Stimulated activated CD4-positive, alpha-beta T cell treated with anti-CD3 and anti-CD28 coated beads, Interleukin-15, amount 100 ng/mL, for 48 hours (primary cell): Measurements from ENCODE around the gene RAI1.
"Not testable (repeated sequence)": the region's sequence is repeated elsewhere in the genome, so short reads cannot be mapped to it uniquely, and the experiment has no call there.

Experiments
- DNase-seq, 2 donors: peaks; one replicate each; pipeline ENCODE4 v3.0.0-alpha.2; 2020; ENCODE audit warnings: low read depth in 2 of 2

Gene RAI1

DNA sequence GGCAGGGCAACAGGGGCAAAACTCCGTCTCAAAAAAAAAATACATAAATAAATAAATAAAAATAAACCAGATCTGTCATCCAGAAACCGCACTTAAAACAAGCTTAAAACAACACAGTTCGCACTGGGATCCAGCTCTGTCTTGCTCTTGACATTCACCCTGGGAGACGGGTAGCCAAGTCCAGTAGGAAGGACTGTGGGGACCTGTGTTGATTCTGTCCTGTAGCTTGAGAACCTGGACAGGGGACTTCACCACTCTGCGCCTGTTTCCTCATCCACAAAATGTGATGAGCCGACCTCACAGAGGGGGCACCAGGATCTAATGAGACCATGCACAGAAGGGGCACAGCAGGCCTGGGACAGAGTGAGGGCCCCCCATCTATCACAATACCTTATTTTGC lies 1.5 kb upstream of the RAI1 start:
- no peak for DNase-seq

DNA sequence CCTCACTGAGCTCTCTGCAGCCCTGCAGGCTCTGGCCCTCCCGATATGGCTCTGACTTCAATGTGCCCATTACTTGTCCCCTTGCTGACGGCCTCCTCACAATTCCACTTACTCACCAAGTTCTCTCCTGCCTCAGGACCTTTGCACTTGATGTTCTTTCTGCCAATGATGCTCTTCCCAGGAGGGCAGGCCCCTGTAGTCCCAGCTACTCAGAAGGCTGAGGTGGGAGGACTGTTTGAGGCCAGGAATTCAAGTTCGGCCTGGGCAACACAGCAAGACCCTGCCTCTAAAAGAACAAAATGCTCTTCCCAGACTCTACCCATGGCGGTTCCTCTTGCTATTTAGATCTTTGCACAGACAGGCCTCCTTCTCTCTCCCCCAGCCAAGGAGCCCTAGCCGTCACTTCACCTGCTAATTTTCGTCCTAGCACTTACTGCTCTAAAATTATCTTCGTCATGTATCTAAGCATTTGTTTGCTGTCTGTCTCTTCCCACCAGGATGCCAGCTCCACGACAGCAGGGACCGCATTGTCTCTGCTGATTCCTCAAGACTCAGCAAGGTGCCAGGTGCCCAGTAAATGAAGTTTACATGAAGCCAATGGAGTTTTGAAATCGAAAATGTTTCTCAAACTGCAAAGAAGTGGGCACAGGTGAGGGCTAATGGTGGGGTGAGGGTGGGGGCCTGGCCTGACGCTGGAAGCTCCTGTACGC lies 626 bp upstream of the RAI1 start:
- no peak for DNase-seq

DNA sequence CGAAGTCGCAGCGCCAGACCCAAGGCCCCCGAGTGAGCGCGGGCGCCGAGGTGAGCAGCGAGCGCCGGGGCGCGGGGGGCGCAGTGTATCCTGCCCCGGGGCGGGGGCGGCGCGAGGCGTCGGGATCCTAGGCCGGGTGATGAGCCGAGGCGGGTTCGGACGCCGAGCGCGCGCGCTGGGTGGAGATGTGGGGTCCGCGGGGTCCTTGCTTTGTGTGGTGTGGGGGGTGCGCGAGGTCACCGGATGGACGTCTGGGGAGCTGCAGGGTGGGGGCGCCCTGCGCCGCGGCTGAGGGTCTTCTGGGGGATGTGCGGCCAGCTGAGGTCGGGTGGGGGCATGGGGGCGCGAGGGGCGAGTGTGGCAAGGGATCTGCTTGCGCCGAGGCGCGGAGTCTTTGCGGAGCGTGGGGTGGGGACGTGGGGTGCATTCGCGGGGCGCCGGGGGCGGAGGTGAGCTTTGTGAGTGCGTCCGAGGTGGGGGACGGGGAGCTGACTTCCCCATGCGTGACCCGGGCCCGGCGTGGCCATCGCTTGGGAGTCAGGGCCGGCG lies 560 bp downstream of the RAI1 start:
- DNase-seq = no peak

DNA sequence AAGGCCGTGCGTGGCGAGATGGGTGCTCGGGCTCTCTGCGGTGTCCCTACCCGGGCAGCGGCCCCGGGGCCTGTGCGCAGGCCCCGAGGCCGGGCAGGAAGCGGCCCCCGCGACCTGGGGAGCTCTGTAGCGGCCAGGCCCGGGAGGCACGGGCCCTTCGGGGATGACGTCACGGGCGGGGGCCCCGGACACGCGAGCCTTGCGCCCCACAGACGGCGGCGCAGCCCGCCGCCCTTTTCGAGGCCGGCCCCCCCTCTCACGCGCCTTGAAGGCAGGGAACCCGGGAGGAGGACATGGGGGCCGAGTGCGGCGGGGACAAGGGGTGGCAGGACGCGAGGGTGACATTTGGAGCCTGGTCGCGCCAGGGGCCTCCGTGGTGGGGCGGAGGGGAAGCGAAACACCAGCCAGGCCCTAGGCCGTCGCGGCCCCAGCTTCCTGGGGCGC lies 1.1 kb downstream of the RAI1 start:
- DNase-seq = peak; percentile 24 to 39

DNA sequence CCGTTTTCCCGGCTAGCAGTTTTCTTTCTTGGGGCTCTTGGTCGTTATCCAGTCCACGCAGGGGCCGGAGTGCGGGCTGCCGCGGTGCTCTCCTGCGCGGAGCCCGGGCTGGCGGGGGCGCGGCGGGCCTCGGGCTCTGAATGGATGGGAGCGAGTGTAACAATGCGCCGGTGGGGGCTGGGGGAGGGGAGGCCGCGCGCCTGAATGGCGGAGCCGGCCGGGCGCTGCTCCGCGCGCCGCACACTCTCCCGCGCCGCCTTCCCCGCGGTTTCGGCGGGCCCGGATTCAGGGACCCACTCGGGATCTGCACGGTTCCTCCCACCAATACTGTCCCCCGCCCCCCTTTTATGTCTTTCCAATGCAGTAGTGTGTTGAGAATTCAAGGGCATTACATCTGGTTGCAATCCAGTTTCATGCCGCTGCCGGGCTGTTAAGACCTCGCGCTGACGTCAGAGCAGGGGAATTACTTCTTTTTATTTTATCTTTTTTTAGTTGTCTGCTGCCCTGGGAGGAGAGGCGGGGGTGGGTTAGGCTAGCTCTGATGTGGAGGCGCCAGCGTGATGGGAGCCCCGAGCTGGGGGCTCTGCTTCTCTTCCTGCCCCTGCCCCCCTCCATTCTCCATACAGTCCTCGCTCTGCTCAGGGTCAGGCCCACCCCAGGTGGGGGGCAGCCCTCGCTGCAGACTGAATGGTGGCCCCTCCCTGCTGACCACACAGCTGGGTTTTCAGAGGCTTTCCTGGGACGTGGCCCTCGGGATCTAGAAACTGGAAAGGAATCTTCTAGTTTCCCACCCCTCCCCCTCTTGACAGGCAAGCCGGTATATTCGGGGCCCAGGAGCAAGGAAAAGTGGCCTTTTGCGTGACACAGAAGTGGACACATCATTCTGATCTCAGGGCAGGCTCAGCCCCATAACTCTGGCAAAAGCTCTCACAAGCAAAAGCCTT lies 1.8 kb downstream of the RAI1 start:
- peak; percentile 42 to 64 for DNase-seq

DNA sequence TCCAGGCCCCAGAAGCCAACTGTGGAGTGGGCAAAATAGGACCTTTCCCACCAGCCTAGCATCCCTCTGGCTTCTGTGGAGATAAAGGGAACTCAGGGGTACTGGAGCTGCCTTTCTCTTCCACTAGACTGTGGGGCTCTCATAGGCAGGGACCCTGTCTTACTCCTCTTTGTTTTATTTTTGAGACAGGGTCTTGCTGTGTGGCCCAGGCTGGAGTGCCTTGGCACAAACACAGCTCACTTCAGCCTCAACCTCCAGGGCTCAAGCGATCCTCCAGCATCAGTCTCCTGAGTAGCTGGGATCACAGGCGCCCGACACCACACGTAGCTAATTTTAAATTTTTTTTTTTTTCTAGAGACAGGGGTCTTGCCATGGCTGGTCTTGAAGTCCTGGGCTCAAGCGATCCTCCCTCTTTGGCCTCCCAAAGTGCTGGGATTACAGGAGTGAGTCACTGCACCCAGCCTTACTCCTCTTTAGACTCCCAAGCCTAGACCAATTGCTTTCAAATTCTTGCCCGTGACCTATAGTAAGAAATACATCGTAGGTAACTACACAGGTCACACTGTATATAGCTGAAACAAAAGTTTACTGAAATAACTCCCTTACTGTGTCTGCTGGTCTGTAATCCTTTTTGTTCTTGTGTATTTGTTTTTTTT lies 2.6 kb downstream of the RAI1 start:
- no peak for DNase-seq

DNA sequence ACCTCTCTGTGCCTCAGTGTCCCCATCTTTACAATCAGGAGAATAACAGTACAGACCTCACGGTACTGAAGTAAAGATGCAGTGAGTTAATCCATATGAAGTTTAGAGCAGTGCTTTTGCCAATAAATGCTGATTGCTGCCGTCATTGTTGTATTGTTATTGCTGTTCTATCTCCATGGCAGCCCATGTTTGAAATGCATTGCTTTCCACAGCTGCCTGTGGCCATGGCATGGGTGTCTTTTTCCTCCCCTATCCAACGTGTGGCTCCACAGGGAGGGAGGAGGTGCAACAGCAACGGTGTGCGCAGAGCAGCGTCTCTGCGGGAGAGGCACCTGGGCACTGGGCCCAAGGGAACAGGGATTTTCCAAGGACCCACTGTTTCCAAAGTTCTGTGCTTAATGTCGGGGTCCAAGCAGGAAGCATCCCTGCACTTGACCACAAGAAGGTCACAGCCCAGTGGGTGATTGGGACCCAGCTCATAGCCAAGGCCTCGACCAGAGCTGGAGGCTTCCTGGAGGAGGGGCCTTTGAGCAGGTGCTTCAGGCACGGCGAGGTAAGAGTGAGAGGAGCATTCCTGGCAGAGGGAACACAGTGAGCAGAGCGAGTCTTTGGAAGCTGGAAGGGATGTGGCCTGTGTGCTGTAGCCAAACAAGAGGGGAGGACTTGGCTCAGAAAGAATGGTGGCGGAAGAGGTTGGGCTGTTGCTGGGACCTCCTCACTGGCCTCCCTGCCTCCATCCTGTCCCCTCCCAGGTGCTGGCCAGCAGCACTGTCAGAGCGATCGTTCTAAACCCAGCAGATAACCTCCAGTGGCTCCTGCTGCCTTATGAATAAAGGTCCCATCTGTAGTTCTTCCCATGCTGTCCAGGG lies 3.9 kb downstream of the RAI1 start:
- no peak for DNase-seq

DNA sequence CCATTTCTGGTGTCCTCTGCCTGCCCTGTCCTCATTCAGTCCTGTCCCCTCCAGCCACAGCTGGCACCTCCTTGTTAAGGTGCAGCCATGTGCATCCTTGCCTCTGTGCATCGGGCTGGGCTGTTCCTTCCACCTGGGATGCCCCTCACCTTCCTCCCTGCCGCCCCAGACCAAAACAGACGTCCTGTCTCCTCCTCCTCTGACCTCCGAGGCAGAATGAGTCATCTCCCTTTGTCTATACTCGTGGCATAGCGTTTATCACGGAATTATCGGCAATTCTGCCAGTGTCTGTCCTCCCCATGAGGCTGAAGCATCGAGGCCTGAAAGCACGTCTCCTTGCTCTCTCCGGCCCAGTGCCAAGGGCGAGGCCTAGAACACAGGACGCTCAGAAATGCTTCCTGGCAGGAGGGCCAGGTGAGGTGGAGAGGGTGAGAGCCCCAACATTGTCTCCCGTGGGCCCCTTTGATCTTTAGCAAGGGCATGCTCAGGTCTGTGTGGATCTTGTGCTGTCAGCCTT lies 4.6 kb downstream of the RAI1 start:
- DNase-seq = no peak

DNA sequence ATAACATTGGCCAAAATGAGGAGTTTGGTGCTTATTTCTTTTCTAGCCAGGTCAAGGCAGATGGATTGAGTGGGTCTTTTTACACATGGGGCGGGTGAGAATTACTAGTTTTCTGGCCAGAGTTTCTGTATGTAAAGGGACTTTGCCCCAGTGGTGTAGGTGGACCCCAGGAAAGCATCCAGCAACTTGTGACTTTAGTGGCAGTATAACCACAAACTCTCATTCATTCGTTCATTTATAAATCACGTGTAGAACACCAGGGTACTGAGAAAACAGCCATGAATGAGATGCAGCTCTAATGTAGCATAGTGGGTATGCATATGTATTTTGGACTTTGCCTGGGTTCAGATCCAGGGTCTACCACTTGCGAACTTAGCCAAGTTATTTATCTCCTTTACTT lies 8.1 kb downstream of the RAI1 start:
- DNase-seq = no peak

DNA sequence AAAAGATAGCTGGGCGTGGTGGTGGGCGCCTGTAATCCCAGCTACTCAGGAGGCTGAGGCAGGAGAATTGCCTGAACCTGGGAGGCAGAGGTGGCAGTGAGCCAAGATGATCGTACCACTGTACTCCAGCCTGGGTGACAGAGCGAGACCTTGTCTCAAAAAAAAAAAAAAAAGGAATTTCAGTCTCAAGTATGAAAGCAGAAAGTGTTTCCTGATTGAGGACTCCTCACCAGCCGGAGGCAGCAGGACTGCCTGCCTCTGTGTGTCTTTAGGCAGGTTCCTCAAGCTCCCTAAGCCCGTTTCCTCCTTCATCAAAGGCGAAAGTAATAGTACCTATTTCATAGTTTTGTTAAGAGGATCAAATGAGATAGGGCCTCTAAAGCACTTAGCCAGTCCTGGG lies 9.0 kb downstream of the RAI1 start:
- DNase-seq = not testable (repeated sequence)

DNA sequence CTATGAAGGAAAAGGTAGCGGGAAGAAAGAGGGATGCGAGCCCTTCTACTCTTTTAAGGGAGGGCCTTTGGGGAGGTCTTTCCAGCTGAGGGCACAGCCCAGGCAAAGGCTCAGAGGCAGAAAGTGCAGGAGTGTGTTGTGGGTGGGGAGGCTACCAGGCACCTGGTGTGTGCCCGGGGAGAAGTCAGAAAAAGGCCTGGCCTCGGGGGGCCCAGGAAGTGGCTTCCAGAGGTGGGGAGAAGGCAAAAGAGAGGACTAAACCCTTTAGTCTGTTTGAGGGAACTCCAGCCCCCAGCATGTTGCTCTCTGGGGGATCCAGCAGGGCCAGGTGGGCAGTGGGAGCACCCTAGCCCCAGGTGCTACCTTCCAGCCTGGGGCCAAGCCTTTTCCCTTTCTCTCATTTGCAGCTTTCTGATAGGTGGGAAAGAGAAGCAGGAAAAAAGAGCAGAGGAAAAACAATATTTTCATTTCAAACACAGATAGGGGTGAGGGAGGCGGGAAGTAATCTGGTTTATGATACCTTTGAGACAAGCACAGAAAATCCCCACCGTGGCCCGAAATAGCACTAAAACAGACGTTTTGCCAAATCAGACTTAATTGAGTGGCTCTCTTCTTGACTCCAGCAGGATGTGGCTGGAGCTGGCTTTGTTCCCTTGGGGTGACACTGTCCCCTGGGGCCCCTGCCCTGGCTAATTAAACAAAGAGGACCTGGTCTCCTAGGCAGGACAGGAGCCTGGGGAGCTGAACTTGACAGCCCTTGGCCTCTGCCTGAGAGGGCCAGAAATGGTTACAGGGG lies 10.4 kb downstream of the RAI1 start:
- no peak for DNase-seq

DNA sequence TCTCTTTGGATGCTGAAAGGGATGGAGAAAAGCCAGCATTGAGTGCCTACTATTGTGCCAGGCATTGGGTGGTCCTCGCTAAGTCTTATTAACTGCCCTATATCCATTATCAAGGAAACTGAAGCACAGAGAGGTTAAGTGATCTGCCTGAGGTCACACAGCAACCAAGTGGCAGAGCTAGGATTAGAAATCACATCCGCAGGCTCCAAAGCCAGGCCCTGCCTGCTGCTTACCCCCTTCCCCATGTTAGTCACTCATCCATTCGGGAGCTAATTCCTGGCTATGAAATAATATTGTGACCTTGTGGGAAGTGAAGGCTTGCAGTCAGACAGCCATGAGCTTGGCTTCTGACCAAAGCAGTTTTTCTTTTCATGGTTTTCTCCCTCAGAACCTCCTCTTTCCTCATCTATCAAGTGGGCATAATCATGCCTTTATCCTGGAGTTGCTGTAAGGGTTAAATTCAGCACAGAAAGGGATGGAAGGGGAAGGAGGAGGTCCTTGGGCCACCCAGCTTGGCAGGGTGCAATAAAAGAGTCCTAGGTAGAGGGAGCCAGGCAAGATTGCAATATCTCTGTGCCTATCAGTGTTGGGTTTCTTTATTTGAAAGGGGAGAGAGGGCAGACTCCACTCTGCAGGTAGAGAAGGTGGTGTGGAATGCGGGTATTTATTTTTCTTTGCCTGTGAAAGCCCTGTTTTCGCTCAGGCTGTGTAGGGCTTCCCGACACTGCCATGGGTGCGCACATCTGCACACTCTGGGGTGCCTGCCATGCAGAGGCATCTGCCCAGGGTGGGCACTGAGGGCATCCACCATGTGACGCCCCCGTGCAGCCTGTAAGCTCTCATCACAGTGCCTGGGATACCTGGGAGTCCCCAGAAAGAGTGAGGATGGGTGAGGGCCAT lies 11.3 kb downstream of the RAI1 start:
- DNase-seq = no peak

DNA sequence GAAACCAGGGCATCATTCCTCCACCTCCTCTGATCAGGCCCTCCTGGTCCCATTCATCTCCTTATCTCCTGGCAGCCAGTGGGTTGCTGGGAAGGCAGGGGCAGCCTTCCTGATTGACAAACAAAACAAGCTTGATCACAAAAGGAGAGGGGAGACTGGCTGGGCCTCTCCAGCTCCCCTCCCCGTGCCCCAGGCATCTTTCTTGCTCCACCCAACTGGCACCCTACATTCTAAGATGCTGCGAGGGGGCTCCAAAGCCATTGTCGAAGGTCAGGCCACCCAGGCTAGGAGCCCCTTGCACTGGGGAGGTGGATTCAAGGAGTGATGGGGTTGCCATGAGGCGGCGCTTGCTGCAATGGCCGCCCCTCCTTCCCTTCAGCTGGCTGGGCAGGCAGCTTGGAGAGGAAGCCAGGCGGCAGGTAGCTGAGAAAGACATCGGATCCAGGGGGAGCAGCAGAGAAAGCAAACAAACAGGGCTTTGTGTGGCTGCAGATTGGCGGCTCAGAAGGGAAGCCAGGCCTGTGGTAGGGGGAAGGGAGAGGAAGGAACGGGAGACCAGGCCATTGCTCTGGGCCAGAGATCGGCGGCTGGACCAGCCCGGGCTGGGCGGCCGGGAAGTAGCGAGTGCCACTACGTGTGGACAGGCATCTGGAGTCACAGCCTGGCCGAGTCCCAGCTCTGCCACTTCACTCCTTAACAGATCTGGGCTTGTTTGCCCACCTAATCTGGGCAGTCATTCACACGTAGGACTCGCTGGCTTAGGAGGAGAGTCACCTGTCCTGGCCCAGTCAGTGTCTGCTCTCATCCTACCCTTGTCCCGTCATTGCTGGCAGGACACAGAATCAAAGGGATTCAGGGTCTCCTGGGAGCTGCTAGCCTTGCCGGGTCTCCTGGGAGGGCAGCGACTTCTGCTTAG lies 12.3 kb downstream of the RAI1 start:
- DNase-seq = no peak

DNA sequence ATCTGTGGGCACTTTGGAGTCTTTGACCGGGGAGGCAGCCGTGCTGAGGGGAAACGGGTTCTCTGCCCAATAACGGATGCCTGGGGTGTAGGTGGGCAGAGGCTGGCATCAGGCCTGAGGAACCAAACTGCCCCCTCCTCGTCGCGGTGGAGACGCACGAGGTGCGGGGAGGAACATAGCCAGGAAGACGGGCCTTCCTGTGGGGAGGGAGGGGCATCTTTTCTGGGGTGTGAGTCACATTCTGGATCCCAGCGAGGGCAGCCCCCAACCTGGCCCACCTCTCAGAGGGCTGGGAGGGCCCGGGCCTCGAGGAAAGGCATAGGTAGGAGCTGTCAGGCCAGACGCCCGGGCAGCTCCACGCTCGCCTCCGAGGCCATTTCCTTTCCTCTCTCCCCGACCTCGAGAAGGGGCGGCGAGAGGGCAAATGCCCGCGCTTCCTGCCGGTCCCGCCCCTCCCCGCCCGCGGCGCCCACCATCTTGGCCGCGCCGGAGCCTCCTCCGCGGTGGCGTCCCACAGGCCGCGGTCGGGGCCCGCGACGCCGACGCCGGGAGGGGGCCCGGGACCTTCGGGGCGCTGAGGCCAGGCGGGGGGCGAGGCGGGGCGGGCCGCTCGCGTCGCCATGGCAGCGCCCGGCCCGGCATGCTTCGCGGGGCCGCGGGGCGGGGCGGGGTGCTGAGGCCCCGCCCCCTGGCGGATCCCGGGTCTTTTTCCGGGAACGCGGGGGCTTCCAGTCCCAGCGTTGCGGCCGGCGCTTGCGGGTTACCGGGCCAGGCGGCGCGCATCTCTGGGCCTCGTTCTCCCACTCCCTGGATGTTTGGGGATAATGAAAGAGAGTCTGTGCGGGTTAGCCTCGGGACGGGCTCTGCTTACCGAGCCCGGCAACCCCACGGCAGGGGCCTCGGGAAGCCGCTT lies 13.2 kb downstream of the RAI1 start:
- peak; percentile 33 to 50 for DNase-seq

DNA sequence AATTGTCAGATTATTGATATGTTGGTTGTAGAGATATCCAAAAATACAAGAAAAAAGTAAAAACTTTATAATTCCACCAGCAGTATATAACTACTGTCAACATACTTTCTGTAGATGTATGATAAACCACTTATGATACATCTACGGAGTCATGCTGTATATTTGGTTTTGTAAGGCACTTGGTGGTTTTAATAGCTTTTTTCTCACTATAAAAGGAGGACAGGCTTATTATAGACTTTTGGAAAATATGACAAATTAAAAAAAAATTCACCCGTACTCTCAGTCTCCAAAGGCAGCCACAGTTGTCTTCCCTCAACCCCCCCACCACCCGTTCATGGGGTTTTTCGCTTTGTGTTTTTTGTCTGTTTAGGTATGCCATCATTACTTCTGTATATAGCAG lies 14.8 kb downstream of the RAI1 start:
- DNase-seq = no peak

DNA sequence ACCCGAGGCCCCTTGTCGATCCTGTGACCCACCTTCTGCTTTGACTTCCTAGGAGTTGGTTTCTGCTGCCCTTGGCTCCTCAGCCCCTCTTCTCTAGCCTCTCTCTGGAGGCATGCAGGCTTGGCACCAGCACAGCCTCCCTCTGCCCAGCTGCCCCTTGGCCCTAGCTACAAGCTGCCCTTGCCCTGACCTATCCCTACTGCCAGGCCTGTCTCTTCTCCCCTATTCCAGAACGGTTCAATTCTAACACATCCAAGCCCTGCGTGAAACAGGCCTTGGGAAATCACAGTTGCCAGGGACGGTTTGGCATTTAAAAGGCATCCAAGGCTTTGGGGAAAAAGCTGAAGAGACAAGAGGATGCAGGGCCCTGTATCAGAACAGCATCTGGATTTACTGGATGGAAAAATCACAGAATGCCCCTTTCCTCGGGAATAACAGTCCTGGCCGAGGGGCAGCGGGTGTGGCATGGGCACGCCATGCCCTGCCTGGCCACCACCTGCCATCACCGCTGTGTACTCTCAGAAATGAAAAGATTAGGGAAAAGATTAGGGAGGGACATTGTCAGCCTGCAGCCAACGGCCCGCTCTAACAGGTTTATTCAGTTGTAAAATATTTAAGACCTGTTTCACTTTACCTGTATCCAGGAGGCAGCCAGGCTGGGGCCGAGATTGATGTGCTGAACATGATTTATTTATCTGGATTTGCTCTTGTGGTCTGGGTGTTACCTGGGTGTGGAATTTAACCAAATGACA lies 15.8 kb downstream of the RAI1 start:
- DNase-seq = no peak
